Measurements from ENCODE around the gene ANKS1B. TPM values are rescaled to one million over a fixed set of nuclear protein-coding genes. Genes with fewer than 3 reads are reported as not detected.

ANKS1B gene
- total RNA-seq, 1 experiment from 2014 or later = 0.61 TPM

GRCh38 chr12:98725476-98726247 lies 1259.1 kb downstream of the ANKS1B start:
- DNase-seq = peak; percentile 60 to 68
- POLR2A ChIA-PET = no interaction called here
- Mint-ChIP-seq H3K9me3 (ENCODE audit: unreplicated experiment) (no peaks in the 10 kb centered on the region), H3K27ac (ENCODE audit: unreplicated experiment) (no peak overlapping the region), H3K4me1 (ENCODE audit: low read depth, unreplicated experiment) (no peaks in the 10 kb centered on the region), H3K27me3 (ENCODE audit: insufficient read depth, unreplicated experiment) (no peaks in the 10 kb centered on the region), H3K36me3 (ENCODE audit: insufficient read depth, unreplicated experiment) (peaks cover 12% of the 10 kb centered on the region), H3K4me3 (ENCODE audit: unreplicated experiment) (no peak overlapping the region)
- intact Hi-C loops (cut with micrococcal nuclease; ENCODE audit: unreplicated experiment) = loop anchor here (1.0 to 2.0 kb wide), 4 partner anchors 17 to 273 kb away; no protein-coding TSS in a partner anchor
- 0 out of 2 replicates have a peak, but pooled peaks cover 3% of the 10 kb centered on the region for H3K36me3 ChIP-seq (ENCODE audit: control insufficient read depth, insufficient read depth, low read length)
- CTCF ChIA-PET = interaction anchor here (1.6 kb wide), 1 partner anchor 273 kb away, joined by 7 read pairs; no protein-coding TSS in a partner anchor
- TF ChIP-seq CTCF (IDR thresholded peaks at IDR 0.05; ENCODE audit: insufficient read depth in 1 of 2, low read depth in 1 of 2, low read length in 1 of 2, severe bottlenecking in 1 of 2, unreplicated experiment in 1 of 2) = peak; percentile 51 to 71
- H3K27me3 ChIP-seq (replicated peaks; ENCODE audit: control insufficient read depth, insufficient read depth, low read length) = no peaks in the 10 kb centered on the region
- H3K4me1 ChIP-seq = no peaks in the 10 kb centered on the region
- H3K4me3 ChIP-seq (ENCODE audit: low read depth, low read length) = no peak overlapping the region
- no peaks in the 10 kb centered on the region for H3K9me3 ChIP-seq
- BruUV-seq (replicated peaks) = no TSS peak

DNA sequence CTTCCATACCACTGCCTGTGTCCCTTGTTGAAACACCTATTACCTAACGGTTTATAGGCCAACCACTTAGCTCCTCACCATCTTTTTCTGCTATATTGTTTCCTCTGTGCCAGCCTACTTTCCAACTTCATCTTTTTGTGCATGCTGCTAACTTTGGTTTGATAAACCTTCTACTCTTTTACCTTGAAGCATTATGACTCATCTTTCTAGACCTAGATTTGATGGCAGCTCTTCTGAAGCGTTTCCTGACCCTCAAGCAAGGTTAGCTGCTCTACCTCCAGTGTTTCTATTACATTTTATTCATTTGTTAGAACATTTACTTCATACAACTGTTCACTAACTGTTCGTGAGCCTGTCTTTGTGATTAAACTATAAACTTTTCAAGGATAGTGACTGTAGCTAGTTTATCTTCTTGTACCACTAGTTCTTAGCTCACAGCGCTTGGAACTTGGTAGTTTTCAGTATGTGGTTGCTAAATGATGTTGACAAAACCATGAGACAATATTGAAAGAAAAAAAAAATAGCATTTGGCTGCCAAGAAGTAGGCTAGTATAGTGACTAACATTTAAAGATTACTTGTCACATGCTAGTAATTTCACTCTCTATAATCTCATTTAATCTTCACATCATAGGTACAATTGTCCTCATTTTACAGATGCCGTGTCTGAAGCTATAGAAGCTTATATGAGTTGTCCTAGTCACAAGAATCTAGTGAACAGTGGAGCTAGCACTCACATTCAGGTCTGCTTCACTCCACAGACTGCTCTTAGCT lies 1260.2 kb downstream of the ANKS1B start:
- no peak for TF ChIP-seq CTCF (IDR thresholded peaks at IDR 0.05; ENCODE audit: insufficient read depth in 1 of 2, low read depth in 1 of 2, low read length in 1 of 2, severe bottlenecking in 1 of 2, unreplicated experiment in 1 of 2)
- Histone ChIP-seq H3K9me3 (no peaks in the 10 kb centered on the region), H3K36me3 (ENCODE audit: control insufficient read depth, insufficient read depth, low read length) (0 out of 2 replicates have a peak, but pooled peaks cover 3% of the 10 kb centered on the region), H3K4me1 (no peaks in the 10 kb centered on the region), H3K4me3 (ENCODE audit: low read depth, low read length) (no peak overlapping the region), H3K27me3 (replicated peaks; ENCODE audit: control insufficient read depth, insufficient read depth, low read length) (no peaks in the 10 kb centered on the region)
- Mint-ChIP-seq H3K4me3 (ENCODE audit: unreplicated experiment) (no peak overlapping the region), H3K36me3 (ENCODE audit: insufficient read depth, unreplicated experiment) (peaks cover 12% of the 10 kb centered on the region), H3K27me3 (ENCODE audit: insufficient read depth, unreplicated experiment) (no peaks in the 10 kb centered on the region), H3K9me3 (ENCODE audit: unreplicated experiment) (no peaks in the 10 kb centered on the region), H3K4me1 (ENCODE audit: low read depth, unreplicated experiment) (no peaks in the 10 kb centered on the region), H3K27ac (ENCODE audit: unreplicated experiment) (no peak overlapping the region)
- CTCF ChIA-PET = interaction anchor here (1.6 kb wide), 1 partner anchor 274 kb away, joined by 7 read pairs; no protein-coding TSS in a partner anchor
- no peak for DNase-seq
- POLR2A ChIA-PET = no interaction called here
- no TSS peak for BruUV-seq (replicated peaks)
- intact Hi-C loops (cut with micrococcal nuclease; ENCODE audit: unreplicated experiment) = no loop called here

DNA sequence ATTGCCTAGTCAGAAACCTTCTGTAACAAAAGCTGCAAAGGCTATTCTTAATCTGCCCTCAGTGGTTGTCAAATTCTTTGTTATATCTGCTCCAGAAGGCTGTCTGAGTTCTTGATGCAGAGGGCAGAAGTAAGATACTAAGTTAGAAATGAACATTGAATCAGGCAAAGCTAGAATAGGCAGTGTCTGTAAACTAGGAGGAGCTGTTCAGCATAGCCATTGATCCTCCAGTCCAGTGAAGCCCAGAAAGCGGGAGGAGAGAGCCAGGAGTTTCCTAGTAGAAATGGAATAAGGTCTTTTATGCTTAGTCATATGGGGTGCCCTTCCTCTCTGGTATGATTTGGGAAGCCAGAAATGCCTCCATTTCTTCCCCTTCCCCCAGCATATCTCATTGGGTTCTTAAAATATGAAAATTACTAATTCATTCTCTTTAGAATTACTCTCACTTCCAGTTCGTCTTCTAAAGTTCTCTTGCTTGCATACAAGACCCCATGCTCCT lies 1263.5 kb downstream of the ANKS1B start:
- ChIA-PET POLR2A (no interaction called here), CTCF (no interaction called here)
- Histone ChIP-seq H3K4me1 (no peaks in the 10 kb centered on the region), H3K27me3 (replicated peaks; ENCODE audit: control insufficient read depth, insufficient read depth, low read length) (no peaks in the 10 kb centered on the region), H3K36me3 (ENCODE audit: control insufficient read depth, insufficient read depth, low read length) (no peaks in the 10 kb centered on the region), H3K4me3 (ENCODE audit: low read depth, low read length) (no peak overlapping the region), H3K9me3 (no peaks in the 10 kb centered on the region)
- no peak for TF ChIP-seq CTCF (IDR thresholded peaks at IDR 0.05; ENCODE audit: insufficient read depth in 1 of 2, low read depth in 1 of 2, low read length in 1 of 2, severe bottlenecking in 1 of 2, unreplicated experiment in 1 of 2)
- H3K27me3 Mint-ChIP-seq (ENCODE audit: insufficient read depth, unreplicated experiment) = no peaks in the 10 kb centered on the region
- H3K9me3 Mint-ChIP-seq (ENCODE audit: unreplicated experiment) = no peaks in the 10 kb centered on the region
- intact Hi-C loops (cut with micrococcal nuclease; ENCODE audit: unreplicated experiment) = no loop called here
- no peaks in the 10 kb centered on the region for H3K4me1 Mint-ChIP-seq (ENCODE audit: low read depth, unreplicated experiment)
- no TSS peak for BruUV-seq (replicated peaks)
- H3K27ac Mint-ChIP-seq (ENCODE audit: unreplicated experiment) = no peak overlapping the region
- H3K4me3 Mint-ChIP-seq (ENCODE audit: unreplicated experiment) = no peak overlapping the region
- DNase-seq = no peak
- H3K36me3 Mint-ChIP-seq (ENCODE audit: insufficient read depth, unreplicated experiment) = peaks cover 21% of the 10 kb centered on the region

Data from Caco-2 (cell line).